Measurements from ENCODE around the gene CACNA1B. TPM values are rescaled to one million over a fixed set of nuclear protein-coding genes. Genes with fewer than 3 reads are reported as not detected.
A peak's percentile ranks its signal among the peaks of the same experiment; 100 is the strongest.
"Not testable (repeated sequence)": the region's sequence is repeated elsewhere in the genome, so short reads cannot be mapped to it uniquely, and the experiment has no call there.

Gene CACNA1B
- total RNA-seq, 6 donors from 2014 or later: 0.03 to 0.15 (median 0.03) TPM; not detected in 3

DNA sequence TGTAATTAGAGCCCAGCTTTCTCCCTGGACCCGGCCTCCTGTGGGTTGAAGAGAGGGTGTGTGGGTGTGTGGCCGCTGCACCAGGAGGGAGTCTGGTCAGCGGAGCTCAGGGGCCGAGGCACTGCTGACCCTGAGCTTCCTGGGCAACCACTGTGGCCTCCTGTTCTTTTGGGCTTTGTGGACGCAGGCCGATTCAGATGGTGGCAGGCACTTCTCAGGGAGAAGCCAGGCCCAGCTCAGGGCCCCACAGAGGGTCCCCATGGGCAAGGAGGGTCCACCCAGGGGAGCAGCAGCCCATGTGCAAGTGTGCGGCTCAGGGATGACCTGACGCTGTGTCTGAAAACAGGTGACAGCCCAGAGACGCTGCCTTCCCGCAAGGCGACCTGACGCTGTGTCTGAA, 11.0 kb downstream of the CACNA1B start:
- ATAC-seq (ENCODE audit: low FRiP score in 2 of 2); H3K4me3 ChIP-seq; H3K9me3 ChIP-seq; H3K27me3 ChIP-seq; H3K4me1 ChIP-seq; H3K36me3 ChIP-seq; H3K27ac ChIP-seq: not testable (repeated sequence)
- 63 to 73% methylated on average over 6 to 10 of the region's 12 CpGs for WGBS, 2 donors
- DNase-seq: peak in 1 of 2 donors; percentile 41

DNA sequence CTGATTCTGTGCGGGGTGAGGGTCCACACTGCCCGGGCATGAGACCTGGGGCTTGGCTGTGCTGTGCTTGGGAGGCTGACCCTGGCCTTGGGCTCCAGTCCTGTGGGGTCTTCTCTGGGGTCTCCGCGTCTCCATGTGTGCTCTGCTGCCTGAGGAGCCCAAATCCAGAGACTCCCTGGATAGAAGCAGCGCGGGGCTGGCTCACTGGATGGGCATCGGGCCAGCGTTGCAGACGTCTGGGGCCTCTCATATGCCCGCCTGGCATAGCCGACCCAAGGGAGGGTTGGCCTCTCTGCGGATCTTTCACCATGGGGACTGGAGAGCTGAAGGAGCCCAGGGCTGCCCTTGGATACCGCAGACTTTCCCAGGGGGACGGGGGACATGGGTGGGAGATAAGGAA, 12.4 kb downstream of the CACNA1B start:
- ATAC-seq (ENCODE audit: low FRiP score in 2 of 2); H3K4me1 ChIP-seq; H3K36me3 ChIP-seq; H3K4me3 ChIP-seq; H3K27ac ChIP-seq; H3K9me3 ChIP-seq; H3K27me3 ChIP-seq: not testable (repeated sequence)
- no CpG with 5 or more reads among the region's 14 CpGs for WGBS, 2 donors
- DNase-seq: peak in 1 of 2 donors; percentile 60

DNA sequence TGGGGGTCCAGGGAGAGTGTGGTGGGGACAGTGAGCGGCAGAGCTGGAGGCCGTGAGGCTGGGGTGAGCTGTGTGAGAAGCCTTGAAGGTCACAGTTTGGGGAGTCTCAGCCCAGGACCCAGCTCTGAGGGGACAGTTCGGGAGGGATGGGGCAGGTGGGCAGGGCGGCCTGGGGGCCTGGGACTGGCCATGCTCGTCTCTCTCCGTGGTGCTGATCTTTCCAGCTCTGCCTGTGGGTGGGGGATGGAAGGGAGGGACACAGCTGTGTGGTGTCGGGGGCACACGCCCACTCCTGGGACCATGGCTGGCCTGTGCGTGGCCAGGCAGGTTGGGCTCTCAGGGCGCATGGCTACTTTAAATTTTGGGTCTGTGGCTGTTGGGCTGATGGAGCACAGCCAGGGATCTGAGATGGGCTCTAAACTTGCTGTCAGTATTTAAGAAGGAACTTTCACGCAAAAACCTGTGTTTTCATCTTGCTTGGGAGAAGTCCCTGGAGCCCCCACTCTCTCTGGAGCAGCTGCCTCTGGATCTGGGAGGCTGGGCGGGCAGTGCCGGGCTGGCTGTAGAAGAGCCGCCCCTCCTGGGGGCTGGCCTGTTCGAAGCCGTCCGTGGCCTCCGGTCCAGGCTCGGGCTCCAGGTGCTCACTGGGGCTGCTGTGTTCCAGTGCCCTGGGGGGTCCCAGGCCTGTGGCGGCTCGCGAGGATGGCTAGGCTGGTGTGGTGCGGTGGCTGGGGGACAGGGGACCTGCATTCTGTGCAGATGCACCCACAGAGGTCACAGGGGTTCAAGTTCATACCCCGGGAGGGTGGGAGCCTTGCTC, 13.4 kb downstream of the CACNA1B start:
- not testable (repeated sequence) for ATAC-seq (ENCODE audit: low FRiP score in 2 of 2); H3K27me3 ChIP-seq; H3K36me3 ChIP-seq; H3K27ac ChIP-seq; H3K4me3 ChIP-seq; H3K4me1 ChIP-seq; H3K9me3 ChIP-seq
- DNase-seq: peak in 1 of 2 donors; percentile 82
- WGBS, 2 donors: 77 to 100% methylated on average over 2 to 16 of the region's 24 CpGs

DNA sequence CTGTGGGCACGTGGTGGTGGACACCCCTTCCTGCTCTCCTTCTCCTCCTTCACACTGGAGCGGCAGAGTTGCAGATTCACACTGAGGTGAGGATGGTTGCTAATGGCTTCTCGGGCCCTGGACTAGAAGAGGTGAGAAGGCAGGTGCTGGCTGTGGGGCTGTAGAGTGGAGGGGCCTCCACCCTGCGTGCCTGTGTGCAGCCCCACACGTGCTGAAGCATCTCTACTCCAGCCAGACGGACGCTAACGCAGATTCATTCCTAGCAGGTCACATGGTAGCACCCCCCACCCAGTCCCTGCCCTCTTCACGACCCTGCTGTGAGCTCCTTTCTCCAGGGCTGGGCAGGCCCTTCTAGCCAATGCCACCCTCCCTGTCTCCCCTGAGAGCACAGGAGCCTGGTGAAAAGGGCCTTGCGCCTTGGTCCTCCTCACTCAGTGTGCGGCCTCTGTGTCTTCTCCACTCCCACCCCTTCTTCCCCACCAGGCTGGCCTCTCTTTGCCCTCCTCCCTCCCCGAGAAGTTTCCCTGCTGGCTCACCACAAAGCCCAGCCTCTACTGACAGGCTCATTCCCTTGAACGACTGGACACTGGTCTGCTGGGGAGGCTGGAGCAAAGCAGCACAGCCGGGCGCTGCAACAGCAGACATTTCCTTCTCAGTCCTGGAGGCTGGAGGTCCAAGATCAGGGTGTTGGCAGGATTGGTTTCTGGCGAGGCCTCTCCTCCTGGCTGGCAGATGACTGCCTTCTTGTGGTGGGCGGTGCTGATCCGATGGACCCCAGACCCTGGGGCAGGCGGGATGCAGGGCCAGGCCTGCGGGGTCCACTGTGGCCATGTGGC, 14.2 kb downstream of the CACNA1B start:
- TF ChIP-seq POLR2AphosphoS5 (IDR thresholded peaks at IDR 0.05): no peak
- no peak for TF ChIP-seq EP300 (IDR thresholded peaks at IDR 0.05)
- TF ChIP-seq POLR2A (IDR thresholded peaks at IDR 0.05): no peak
- TF ChIP-seq, protein P1, sequence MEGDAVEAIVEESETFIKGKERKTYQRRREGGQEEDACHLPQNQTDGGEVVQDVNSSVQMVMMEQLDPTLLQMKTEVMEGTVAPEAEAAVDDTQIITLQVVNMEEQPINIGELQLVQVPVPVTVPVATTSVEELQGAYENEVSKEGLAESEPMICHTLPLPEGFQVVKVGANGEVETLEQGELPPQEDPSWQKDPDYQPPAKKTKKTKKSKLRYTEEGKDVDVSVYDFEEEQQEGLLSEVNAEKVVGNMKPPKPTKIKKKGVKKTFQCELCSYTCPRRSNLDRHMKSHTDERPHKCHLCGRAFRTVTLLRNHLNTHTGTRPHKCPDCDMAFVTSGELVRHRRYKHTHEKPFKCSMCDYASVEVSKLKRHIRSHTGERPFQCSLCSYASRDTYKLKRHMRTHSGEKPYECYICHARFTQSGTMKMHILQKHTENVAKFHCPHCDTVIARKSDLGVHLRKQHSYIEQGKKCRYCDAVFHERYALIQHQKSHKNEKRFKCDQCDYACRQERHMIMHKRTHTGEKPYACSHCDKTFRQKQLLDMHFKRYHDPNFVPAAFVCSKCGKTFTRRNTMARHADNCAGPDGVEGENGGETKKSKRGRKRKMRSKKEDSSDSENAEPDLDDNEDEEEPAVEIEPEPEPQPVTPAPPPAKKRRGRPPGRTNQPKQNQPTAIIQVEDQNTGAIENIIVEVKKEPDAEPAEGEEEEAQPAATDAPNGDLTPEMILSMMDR (IDR thresholded peaks at IDR 0.05): no peak
- WGBS, 2 donors: 70 to 74% methylated on average over 16 to 20 of the region's 20 CpGs
- Histone ChIP-seq H3K4me1 (no peaks in the 10 kb centered on the region), H3K4me3 (no peak overlapping the region), H3K9me3 (no peaks in the 10 kb centered on the region), H3K36me3 (no peaks in the 10 kb centered on the region), H3K27me3 (no peaks in the 10 kb centered on the region), H3K27ac (no peak overlapping the region)
- ATAC-seq (ENCODE audit: low FRiP score in 2 of 2) (no peak), DNase-seq (no peak)

DNA sequence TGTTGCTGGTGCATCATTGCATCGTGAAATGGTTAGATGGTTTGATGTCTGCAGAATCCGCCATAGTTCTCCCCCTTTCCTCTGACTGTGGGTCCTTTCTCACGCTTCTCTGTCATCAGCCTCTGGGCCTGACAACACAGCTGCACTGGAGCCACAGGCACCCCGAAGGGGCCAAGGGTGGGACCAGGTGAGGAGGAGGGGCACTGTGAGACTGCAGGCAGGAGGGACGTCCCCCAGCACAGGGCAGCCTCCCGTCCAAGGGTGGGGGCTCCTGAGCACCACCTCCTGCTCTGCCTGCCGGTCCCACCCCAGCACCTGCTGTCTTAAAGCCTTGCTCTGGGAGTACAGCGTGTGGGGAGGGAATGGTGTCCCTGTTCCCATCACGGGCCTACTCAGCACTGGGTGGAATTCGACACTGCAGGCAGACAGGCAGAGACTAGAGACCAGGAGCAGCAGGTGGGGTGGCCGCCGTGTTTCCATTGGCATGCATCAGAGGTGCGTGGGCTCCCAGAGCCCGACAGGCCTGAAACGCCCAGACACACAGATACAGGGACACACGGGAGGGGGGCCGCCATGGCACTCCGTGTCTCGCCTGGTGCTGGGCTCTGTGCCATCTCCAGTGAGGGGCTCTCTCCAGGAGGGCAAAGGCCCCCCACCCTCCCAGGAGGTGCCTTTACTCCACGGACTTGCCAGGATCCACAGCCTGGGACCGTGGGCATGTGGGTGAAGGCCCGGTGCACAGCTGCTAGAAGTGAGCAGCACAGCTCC, 15.0 kb downstream of the CACNA1B start:
- no peak overlapping the region for H3K4me3 ChIP-seq
- WGBS, 2 donors: 67 to 76% methylated on average over 9 to 20 of the region's 22 CpGs
- DNase-seq (peak in 1 of 2 donors; percentile 54), ATAC-seq (ENCODE audit: low FRiP score in 2 of 2) (no peak)
- H3K27ac ChIP-seq: no peak overlapping the region
- TF ChIP-seq POLR2AphosphoS5 (IDR thresholded peaks at IDR 0.05): no peak
- no peak for TF ChIP-seq POLR2A (IDR thresholded peaks at IDR 0.05)
- no peak for TF ChIP-seq EP300 (IDR thresholded peaks at IDR 0.05)
- TF ChIP-seq, protein P1 (IDR thresholded peaks at IDR 0.05): no peak
- H3K36me3 ChIP-seq: no peaks in the 10 kb centered on the region
- no peaks in the 10 kb centered on the region for H3K4me1 ChIP-seq
- H3K9me3 ChIP-seq: no peaks in the 10 kb centered on the region
- no peaks in the 10 kb centered on the region for H3K27me3 ChIP-seq

DNA sequence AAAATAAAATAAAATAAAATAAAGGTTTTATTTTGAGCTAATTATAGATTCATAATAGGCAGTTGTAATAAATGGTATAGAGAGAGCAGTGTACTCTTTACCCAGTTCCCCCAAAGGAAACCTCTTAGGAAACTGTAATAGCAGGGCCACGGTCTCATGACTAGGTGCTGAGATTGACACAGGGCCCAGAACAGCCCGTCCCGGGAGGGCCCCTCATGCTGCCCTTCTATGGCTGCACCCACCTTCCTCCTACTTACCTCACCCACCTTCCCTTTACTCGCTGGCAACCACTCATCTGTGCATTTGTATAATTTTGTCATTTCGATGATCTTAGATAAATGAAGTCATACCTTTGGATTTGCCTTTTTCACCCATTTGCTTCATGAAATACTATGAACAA, 16.1 kb downstream of the CACNA1B start:
- Histone ChIP-seq H3K9me3 (no peaks in the 10 kb centered on the region), H3K27ac (no peak overlapping the region), H3K4me3 (no peak overlapping the region), H3K4me1 (no peaks in the 10 kb centered on the region), H3K36me3 (no peaks in the 10 kb centered on the region), H3K27me3 (no peaks in the 10 kb centered on the region)
- 78 to 79% methylated on average over 5 of the region's 5 CpGs for WGBS, 2 donors
- ATAC-seq (ENCODE audit: low FRiP score in 2 of 2): no peak
- TF ChIP-seq EP300 (IDR thresholded peaks at IDR 0.05): no peak
- TF ChIP-seq POLR2AphosphoS5 (IDR thresholded peaks at IDR 0.05): no peak
- TF ChIP-seq, protein P1 (IDR thresholded peaks at IDR 0.05): no peak
- no peak for DNase-seq

All from upper lobe of left lung (tissue), 6 donors.